ENCODE measurements around the gene SLC35G1.

Gene SLC35G1

GRCh38 chr10:93871671-93872204 lies 22.0 kb upstream of the SLC35G1 start:
- TF ChIP-seq CTCF (IDR thresholded peaks at IDR 0.05; ENCODE audit: control insufficient read depth, extremely low read depth, insufficient read depth) = no peak
- H3K4me3 ChIP-seq (ENCODE audit: low read depth, low read length) = no peak overlapping the region
- DNase-seq (ENCODE audit: low read depth) = no peak

- no peak for DNase-seq (ENCODE audit: low read depth)
- no peak overlapping the region for H3K4me3 ChIP-seq (ENCODE audit: low read depth, low read length)
- TF ChIP-seq CTCF (IDR thresholded peaks at IDR 0.05; ENCODE audit: control insufficient read depth, extremely low read depth, insufficient read depth) = no peak
These were observed 21.2 kb upstream of the SLC35G1 start for GRCh38 chr10:93872375-93873158.

- no peak for TF ChIP-seq CTCF (IDR thresholded peaks at IDR 0.05; ENCODE audit: control insufficient read depth, extremely low read depth, insufficient read depth)
- DNase-seq (ENCODE audit: low read depth) = no peak
These were observed 20.2 kb upstream of the SLC35G1 start for GRCh38 chr10:93873420-93874115.

GRCh38 chr10:93874309-93875031 lies 19.3 kb upstream of the SLC35G1 start:
- DNase-seq (ENCODE audit: low read depth) = no peak
- H3K4me3 ChIP-seq (ENCODE audit: low read depth, low read length) = no peak overlapping the region
- no peak for TF ChIP-seq CTCF (IDR thresholded peaks at IDR 0.05; ENCODE audit: control insufficient read depth, extremely low read depth, insufficient read depth)

More at GRCh38 chr10:93873420-93874115, 20.2 kb upstream of the SLC35G1 start:
- H3K4me3 ChIP-seq (ENCODE audit: low read depth, low read length) = no peak overlapping the region

GRCh38 chr10:93875032-93875358 lies 18.8 kb upstream of the SLC35G1 start:
- no peak overlapping the region for H3K4me3 ChIP-seq (ENCODE audit: low read depth, low read length)
- no peak for TF ChIP-seq CTCF (IDR thresholded peaks at IDR 0.05; ENCODE audit: control insufficient read depth, extremely low read depth, insufficient read depth)
- no peak for DNase-seq (ENCODE audit: low read depth)

GRCh38 chr10:93876381-93876780 lies 17.4 kb upstream of the SLC35G1 start:
- no peak overlapping the region for H3K4me3 ChIP-seq (ENCODE audit: low read depth, low read length)
- TF ChIP-seq CTCF (IDR thresholded peaks at IDR 0.05; ENCODE audit: control insufficient read depth, extremely low read depth, insufficient read depth) = no peak
- DNase-seq (ENCODE audit: low read depth) = no peak
